ENCODE data around the gene LIPM. TPM values are rescaled to one million over a fixed set of nuclear protein-coding genes. Genes with fewer than 3 reads are reported as not detected.
"Not testable (repeated sequence)": the region's sequence is repeated elsewhere in the genome, so short reads cannot be mapped to it uniquely, and the experiment has no call there.

The LIPM gene
- total and polyA plus RNA-seq, 7 donors, result not detected

DNA sequence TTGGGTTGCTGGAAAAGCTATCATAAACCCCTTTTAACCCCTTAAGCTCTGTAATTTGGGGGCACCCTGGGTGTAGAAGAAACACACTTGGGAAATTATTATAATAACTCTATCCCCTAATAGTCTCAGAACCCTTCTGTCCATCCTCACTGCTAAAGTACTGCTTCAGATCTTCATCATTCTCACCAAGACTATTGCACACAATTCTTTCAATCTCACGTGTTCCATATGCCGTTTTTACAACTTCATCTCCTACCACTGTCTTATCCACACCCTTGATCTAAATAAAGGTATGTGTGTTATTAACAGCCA lies 33.3 kb downstream of the LIPM start:
- Histone ChIP-seq H3K36me3 (ENCODE audit: insufficient read depth in 1 of 2, low read depth in 1 of 2) (no peaks in the 10 kb centered on the region), H3K27me3 (ENCODE audit: insufficient read depth in 3 of 3, low read length in 2 of 3) (peaks cover 0 to 5% (median 0%) of the 10 kb centered on the region in 3 donors), H3K4me3 (no peak overlapping the region), H3K4me1 (no peaks in the 10 kb centered on the region), H3K27ac (no peak overlapping the region), H3K9me3 (no peaks in the 10 kb centered on the region)
- peak in 1 of 4 donors; percentile 7 for ATAC-seq
- intact Hi-C loops (cut with DNase I), result loop anchor here (1.0 to 5.0 kb wide), 5 partner anchors 41 to 376 kb away; no protein-coding TSS in a partner anchor
- no peak for DNase-seq
- no peak for TF ChIP-seq CTCF (IDR thresholded peaks at IDR 0.05)
- 13 to 23% (median 16%) methylated on average over 2 of the region's 2 CpGs for WGBS, 3 donors

GRCh38 chr10:88837632-88838031 lies 35.1 kb downstream of the LIPM start:
- not testable (repeated sequence) for H3K9me3 ChIP-seq; H3K36me3 ChIP-seq (ENCODE audit: insufficient read depth in 1 of 2, low read depth in 1 of 2); H3K27me3 ChIP-seq (ENCODE audit: insufficient read depth in 3 of 3, low read length in 2 of 3); ATAC-seq; H3K27ac ChIP-seq; H3K4me3 ChIP-seq; H3K4me1 ChIP-seq; DNase-seq
- intact Hi-C loops (cut with DNase I), result loop anchor here (5.0 kb wide), 4 partner anchors 40 to 375 kb away; no protein-coding TSS in a partner anchor

DNA sequence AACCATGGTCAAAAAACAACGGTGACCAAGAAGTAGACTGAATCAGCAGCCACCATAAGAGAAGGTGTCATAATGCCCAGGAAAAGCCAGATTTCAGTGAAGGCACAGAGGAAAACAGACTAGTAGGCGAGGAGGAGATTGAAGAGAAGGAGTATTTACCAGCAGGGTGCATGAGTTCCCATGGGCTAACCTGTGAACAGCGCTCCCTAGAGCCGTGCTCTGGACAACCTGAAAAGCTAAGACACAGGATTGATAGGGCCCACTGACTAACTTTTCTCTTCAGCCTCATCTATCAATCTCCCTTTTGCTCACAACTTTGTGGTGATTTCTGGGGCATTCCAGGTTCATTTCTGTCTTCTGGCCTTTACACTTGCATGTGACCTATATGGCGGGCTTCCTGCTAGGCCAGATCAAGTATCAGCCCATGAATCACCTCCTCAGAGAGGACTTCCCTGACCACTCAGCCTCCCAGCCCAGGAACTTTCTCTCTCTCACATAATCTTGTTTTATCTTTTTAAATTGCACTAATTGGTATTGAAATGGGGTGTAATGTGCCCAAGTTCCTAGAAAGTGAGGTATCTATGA lies 36.3 kb downstream of the LIPM start:
- no peaks in the 10 kb centered on the region for H3K9me3 ChIP-seq
- no peak overlapping the region for H3K27ac ChIP-seq
- no peaks in the 10 kb centered on the region for H3K4me1 ChIP-seq
- WGBS, 3 donors, result 96 to 98% (median 96%) methylated on average over 5 of the region's 5 CpGs
- TF ChIP-seq CTCF (IDR thresholded peaks at IDR 0.05), result no peak
- no peaks in the 10 kb centered on the region for H3K36me3 ChIP-seq (ENCODE audit: insufficient read depth in 1 of 2, low read depth in 1 of 2)
- DNase-seq (no peak), ATAC-seq (no peak)
- intact Hi-C loops (cut with DNase I), result loop anchor here (5.0 kb wide), 4 partner anchors 38 to 373 kb away; no protein-coding TSS in a partner anchor
- no peak overlapping the region for H3K4me3 ChIP-seq
- peaks cover 0 to 5% (median 0%) of the 10 kb centered on the region in 3 donors for H3K27me3 ChIP-seq (ENCODE audit: insufficient read depth in 3 of 3, low read length in 2 of 3)

- 94 to 95% (median 94%) methylated on average over 3 of the region's 3 CpGs for WGBS, 3 donors
- Histone ChIP-seq H3K27ac (no peak overlapping the region), H3K4me3 (no peak overlapping the region), H3K4me1 (no peaks in the 10 kb centered on the region), H3K27me3 (ENCODE audit: insufficient read depth in 3 of 3, low read length in 2 of 3) (peaks cover 0 to 5% (median 0%) of the 10 kb centered on the region in 3 donors), H3K9me3 (no peaks in the 10 kb centered on the region), H3K36me3 (ENCODE audit: insufficient read depth in 1 of 2, low read depth in 1 of 2) (no peaks in the 10 kb centered on the region)
- DNase-seq, result no peak
- intact Hi-C loops (cut with DNase I), result no loop called here
- no peak for ATAC-seq
- no peak for TF ChIP-seq CTCF (IDR thresholded peaks at IDR 0.05)
Measured at GRCh38 chr10:88840104-88840503, 37.6 kb downstream of the LIPM start.

DNA sequence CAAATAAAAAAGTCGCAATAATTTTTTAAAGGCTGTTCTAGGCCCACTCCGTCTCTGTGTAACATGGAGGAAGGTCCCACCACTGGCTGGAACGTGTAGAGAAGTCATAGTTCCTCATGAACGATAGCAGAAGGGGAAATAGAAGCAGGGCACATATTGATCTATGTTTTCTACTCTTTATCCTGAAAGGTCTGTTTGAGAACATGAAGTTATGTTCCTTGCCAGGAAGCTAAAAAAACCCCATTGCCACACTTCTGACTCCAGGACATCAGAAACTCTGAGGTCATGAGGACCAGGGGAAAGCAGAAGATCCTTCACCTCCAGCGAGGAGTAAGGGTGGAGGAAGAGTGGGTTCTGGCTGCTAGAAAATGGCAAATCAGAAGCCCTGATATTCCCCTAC lies 38.4 kb downstream of the LIPM start:
- DNase-seq (no peak), ATAC-seq (no peak)
- Histone ChIP-seq H3K36me3 (ENCODE audit: insufficient read depth in 1 of 2, low read depth in 1 of 2) (no peaks in the 10 kb centered on the region), H3K27me3 (ENCODE audit: insufficient read depth in 3 of 3, low read length in 2 of 3) (peaks cover 0 to 5% (median 4%) of the 10 kb centered on the region in 3 donors), H3K27ac (no peak overlapping the region), H3K4me3 (no peak overlapping the region), H3K4me1 (no peaks in the 10 kb centered on the region), H3K9me3 (no peaks in the 10 kb centered on the region)
- intact Hi-C loops (cut with DNase I), result no loop called here
- WGBS, 3 donors, result 90 to 93% (median 93%) methylated on average over 5 of the region's 5 CpGs
- TF ChIP-seq CTCF (IDR thresholded peaks at IDR 0.05), result no peak
